ENCODE data around the gene DOCK4.

- TF ChIP-seq MAX (IDR thresholded peaks at IDR 0.05) (no peak), TAF1 (IDR thresholded peaks at IDR 0.05; ENCODE audit: low read depth) (no peak), RAD21 (IDR thresholded peaks at IDR 0.05; ENCODE audit: low read depth) (no peak), CEBPB (IDR thresholded peaks at IDR 0.05) (no peak), EGR1 (IDR thresholded peaks at IDR 0.05) (no peak)
- TF ChIP-seq, protein P1, sequence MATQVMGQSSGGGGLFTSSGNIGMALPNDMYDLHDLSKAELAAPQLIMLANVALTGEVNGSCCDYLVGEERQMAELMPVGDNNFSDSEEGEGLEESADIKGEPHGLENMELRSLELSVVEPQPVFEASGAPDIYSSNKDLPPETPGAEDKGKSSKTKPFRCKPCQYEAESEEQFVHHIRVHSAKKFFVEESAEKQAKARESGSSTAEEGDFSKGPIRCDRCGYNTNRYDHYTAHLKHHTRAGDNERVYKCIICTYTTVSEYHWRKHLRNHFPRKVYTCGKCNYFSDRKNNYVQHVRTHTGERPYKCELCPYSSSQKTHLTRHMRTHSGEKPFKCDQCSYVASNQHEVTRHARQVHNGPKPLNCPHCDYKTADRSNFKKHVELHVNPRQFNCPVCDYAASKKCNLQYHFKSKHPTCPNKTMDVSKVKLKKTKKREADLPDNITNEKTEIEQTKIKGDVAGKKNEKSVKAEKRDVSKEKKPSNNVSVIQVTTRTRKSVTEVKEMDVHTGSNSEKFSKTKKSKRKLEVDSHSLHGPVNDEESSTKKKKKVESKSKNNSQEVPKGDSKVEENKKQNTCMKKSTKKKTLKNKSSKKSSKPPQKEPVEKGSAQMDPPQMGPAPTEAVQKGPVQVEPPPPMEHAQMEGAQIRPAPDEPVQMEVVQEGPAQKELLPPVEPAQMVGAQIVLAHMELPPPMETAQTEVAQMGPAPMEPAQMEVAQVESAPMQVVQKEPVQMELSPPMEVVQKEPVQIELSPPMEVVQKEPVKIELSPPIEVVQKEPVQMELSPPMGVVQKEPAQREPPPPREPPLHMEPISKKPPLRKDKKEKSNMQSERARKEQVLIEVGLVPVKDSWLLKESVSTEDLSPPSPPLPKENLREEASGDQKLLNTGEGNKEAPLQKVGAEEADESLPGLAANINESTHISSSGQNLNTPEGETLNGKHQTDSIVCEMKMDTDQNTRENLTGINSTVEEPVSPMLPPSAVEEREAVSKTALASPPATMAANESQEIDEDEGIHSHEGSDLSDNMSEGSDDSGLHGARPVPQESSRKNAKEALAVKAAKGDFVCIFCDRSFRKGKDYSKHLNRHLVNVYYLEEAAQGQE (IDR thresholded peaks at IDR 0.05; ENCODE audit: low read depth): no peak
Observed at GRCh38 chr7:111746950-111747349, 459.2 kb downstream of the DOCK4 start.
